GM12878 (cell line): ENCODE measurements around the gene SH3BGRL3. TPM values are rescaled to one million over a fixed set of nuclear protein-coding genes. Genes with fewer than 3 reads are reported as not detected.

Source experiments
- ATF7 ChIP-seq: fragments of 450-650 bp; IDR thresholded peaks from 2 replicates; pipeline ENCODE4 v1.6.1; 2016; ENCODE audit warnings: low read depth, mild to moderate bottlenecking
- BCL3 ChIP-seq: IDR thresholded peaks from 2 replicates; pipeline ENCODE4 v1.6.1; 2011; ENCODE audit warnings: borderline replicate concordance, low read depth, mild to moderate bottlenecking, moderate library complexity, low read length; ENCODE audit not compliant: insufficient read depth, poor library complexity, severe bottlenecking
- BRCA1 ChIP-seq: IDR thresholded peaks from 2 replicates; pipeline ENCODE4 v1.6.1; 2011; ENCODE audit warnings: low read depth, low read length, improper control_type of control experiment
- CBFB ChIP-seq: IDR thresholded peaks from 2 replicates; pipeline ENCODE4 v1.6.1; 2016; ENCODE audit warnings: antibody characterized with exemption, low read depth
- CHD1 ChIP-seq: IDR thresholded peaks from 2 replicates; pipeline ENCODE4 v1.6.1; 2012; ENCODE audit warnings: low read depth, low read length, improper control_type of control experiment
- CHD2 ChIP-seq: IDR thresholded peaks from 2 replicates; pipeline ENCODE4 v1.6.1; 2011; ENCODE audit warnings: low read depth, low read length, improper control_type of control experiment, borderline replicate concordance
- HSF1 ChIP-seq: fragments of 150-350 bp; IDR thresholded peaks from 2 replicates; pipeline ENCODE4 v1.6.1; 2014; ENCODE audit warnings: mild to moderate bottlenecking, low read depth, low read length
- IRF5 ChIP-seq: fragments of 450-650 bp; IDR thresholded peaks from 2 replicates; pipeline ENCODE4 v1.6.1; 2017; ENCODE audit warnings: borderline replicate concordance
- KLF5 ChIP-seq: fragments of 450-650 bp; IDR thresholded peaks from 2 replicates; pipeline ENCODE4 v1.6.1; 2014; ENCODE audit warnings: mild to moderate bottlenecking; ENCODE audit not compliant: partially characterized antibody
- MAX ChIP-seq: IDR thresholded peaks from 2 replicates; pipeline ENCODE4 v1.6.1; 2012; ENCODE audit warnings: low read depth, low read length, improper control_type of control experiment
- MXI1 ChIP-seq: fragments of 150-350 bp; IDR thresholded peaks from 2 replicates; pipeline ENCODE4 v1.6.1; 2011; ENCODE audit warnings: low read depth, mild to moderate bottlenecking, inconsistent platforms, low read length, improper control_type of control experiment
- NBN ChIP-seq: fragments of 450-650 bp; IDR thresholded peaks from 2 replicates; pipeline ENCODE4 v1.6.1; 2016
- NFYB ChIP-seq: IDR thresholded peaks from 2 replicates; pipeline ENCODE4 v1.6.1; 2011; ENCODE audit warnings: low read depth, mild to moderate bottlenecking, low read length, improper control_type of control experiment, moderate library complexity; ENCODE audit not compliant: insufficient read depth
- POLR2A ChIP-seq: IDR thresholded peaks from 2 replicates; pipeline ENCODE4 v1.6.1; 2011; ENCODE audit warnings: low read depth, mild to moderate bottlenecking, low read length
- RCOR1 ChIP-seq: conservative IDR thresholded peaks from 2 replicates; pipeline ENCODE4 v1.6.1; 2012; ENCODE audit warnings: low read depth, low read length, improper control_type of control experiment
- RELB ChIP-seq: fragments of 450-650 bp; IDR thresholded peaks from 2 replicates; pipeline ENCODE4 v1.6.1; 2017; ENCODE audit warnings: low read depth, mild to moderate bottlenecking, moderate library complexity
- RFX5 ChIP-seq: IDR thresholded peaks from 2 replicates; pipeline ENCODE4 v1.6.1; 2011; ENCODE audit warnings: low read depth, low read length, improper control_type of control experiment
- SIN3A ChIP-seq: IDR thresholded peaks from 2 replicates; pipeline ENCODE4 v1.6.1; 2012; ENCODE audit warnings: low read depth, low read length, improper control_type of control experiment
- SIX5 ChIP-seq: IDR thresholded peaks from 2 replicates; pipeline ENCODE4 v1.6.1; 2011; ENCODE audit warnings: mild to moderate bottlenecking, low read depth, low read length, moderate library complexity; ENCODE audit not compliant: severe bottlenecking
- SP1 ChIP-seq: IDR thresholded peaks from one replicate; pipeline ENCODE4 v1.6.1; 2011; ENCODE audit warnings: low read depth, low read length
- STAT1 ChIP-seq: fragments of 450-650 bp; conservative IDR thresholded peaks from 2 replicates; pipeline ENCODE4 v1.6.1; 2014; ENCODE audit warnings: antibody characterized with exemption, mild to moderate bottlenecking
- WRNIP1 ChIP-seq: IDR thresholded peaks from 2 replicates; pipeline ENCODE4 v1.6.1; 2011; ENCODE audit warnings: low read depth, low read length, improper control_type of control experiment, borderline replicate concordance
- ZSCAN29 ChIP-seq: fragments of 450-650 bp; IDR thresholded peaks from 2 replicates; pipeline ENCODE4 v1.6.1; 2017; ENCODE audit warnings: mild to moderate bottlenecking, moderate library complexity
- polyA plus RNA-seq, 11 experiments: library from polyadenylated mRNA; depleted of rRNA in 4 of 11; unstranded in 6 of 11; stranded (reverse) in 5 of 11; fragments of >200 nt; fragmentation: Nextera tagmentation in 4 of 11; fragmentation: Illumina TruSeq in 1 of 11; extraction: Ambion mirVana in 4 of 11; extraction: Trizol in 1 of 11; gene quantifications; 1 replicate in 1 of 11; 2 replicates in 10 of 11; pipeline versions ENCODE4 v1.2.1 to v1.2.3, GENCODE V29; 2011 to 2016; ENCODE audit warnings: inconsistent platforms in 2 of 11, missing spikeins in 2 of 11, low read depth in 1 of 11
- total RNA-seq, 4 experiments: library from RNA; depleted of rRNA in 3 of 4; stranded (reverse); fragments of >200 nt in 3 of 4; fragmentation: Illumina TruSeq in 1 of 4; extraction: Trizol in 1 of 4; gene quantifications; 2 replicates each; pipeline versions ENCODE4 v1.2.1 to v1.2.3, GENCODE V29; 2013 to 2021

SH3BGRL3 gene
- total and polyA plus RNA-seq, 10 of the 15 experiments (the other 5 are each of a cell fraction or from before 2014, with no cell fraction given): 39.7 to 390 (median 118) TPM

- TF ChIP-seq IRF5 (no peak), SIN3A (peak; percentile 98), STAT1 (no peak), KLF5 (peak; percentile 75), BRCA1 (no peak), SP1 (peak; percentile 87), NBN (peak; percentile 33; the same call in 1 of the 2 replicates), RELB (peak; percentile 41; the same call in 1 of the 2 replicates), RFX5 (peak; percentile 84), HSF1 (no peak), CBFB (no peak), MAX (peak; percentile 73), MXI1 (peak; percentile 96), ATF7 (no peak), SIX5 (peak; percentile 35), BCL3 (no peak), NFYB (peak; percentile 95), WRNIP1 (no peak), CHD1 (no peak), POLR2A (peak; percentile 66), RCOR1 (no peak), ZSCAN29 (no peak), CHD2 (peak; percentile 73; the same call in 1 of the 2 replicates)
These were observed 26.7 kb downstream of the SH3BGRL3 start, which contains the start of gene UBXN11 (continued) for GRCh38 chr1:26306290-26307229.
